DLD1 (cell line): Measurements from ENCODE around the gene PTPRC.
"Not testable (repeated sequence)": the region's sequence is repeated elsewhere in the genome, so short reads cannot be mapped to it uniquely, and the experiment has no call there.

Experiments
- in situ Hi-C: cut with HindIII; loops from 2 replicates; pipeline ENCODE4 v1.10.0; 2017; ENCODE audit warnings: low sequenced_read_pairs

The PTPRC gene

DNA sequence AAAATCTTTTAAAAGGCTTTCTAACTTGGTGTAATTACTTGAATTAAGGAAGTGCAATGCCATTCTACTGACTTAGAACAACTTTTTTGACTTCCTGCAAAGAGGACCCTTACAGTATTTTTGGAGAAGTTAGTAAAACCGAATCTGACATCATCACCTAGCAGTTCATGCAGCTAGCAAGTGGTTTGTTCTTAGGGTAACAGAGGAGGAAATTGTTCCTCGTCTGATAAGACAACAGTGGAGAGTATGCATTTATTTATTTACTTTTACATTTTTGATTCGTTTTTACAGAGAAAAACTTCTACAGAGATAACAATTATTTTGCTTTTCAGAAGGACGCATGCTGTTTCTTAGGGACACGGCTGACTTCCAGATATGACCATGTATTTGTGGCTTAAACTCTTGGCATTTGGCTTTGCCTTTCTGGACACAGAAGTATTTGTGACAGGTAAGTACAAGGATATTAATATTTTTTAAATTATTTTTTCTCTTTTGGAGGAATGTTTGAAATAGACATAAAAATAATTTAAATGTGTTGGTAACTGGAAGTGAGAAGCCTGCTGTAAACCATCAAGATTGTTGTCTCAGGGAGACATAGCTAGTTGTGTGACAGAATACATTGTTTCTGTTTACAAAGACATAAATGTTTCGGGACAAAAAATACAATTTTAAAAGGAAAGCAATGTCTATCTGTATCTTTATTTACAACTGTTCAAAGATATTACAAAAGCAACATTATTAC, at the start of gene PTPRC:
TSS of gene PTPRC (plus strand) at position 147 of the 742 bp plus-strand sequence. CDS start at position 376, 229 bp downstream.
- in situ Hi-C loops: no loop called here

GRCh38 chr1:198590454-198590853, 48.4 kb upstream of the PTPRC start:
- in situ Hi-C loops: no loop called here

DNA sequence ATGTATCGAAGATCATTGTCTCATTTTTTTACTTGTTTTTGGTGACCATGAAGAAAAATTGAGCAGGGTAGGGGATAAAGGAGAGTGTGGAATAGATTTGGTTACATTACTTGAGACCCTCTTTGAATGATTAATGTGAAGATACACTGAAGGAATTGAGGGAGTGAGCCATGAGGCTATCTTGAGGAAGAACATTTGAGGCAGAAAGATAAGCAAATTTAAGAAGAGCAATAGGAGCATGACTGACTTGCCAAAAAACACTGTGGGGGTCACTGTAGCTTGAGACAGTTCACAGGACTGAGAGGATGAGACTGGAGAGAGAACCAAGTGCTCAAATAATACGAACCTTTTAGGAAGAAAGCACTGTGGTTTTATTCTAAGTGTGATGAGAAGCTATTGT, 43.1 kb upstream of the PTPRC start:
- in situ Hi-C loops: no loop called here

- in situ Hi-C loops: no loop called here
Measured at GRCh38 chr1:198597690-198598430, 41.0 kb upstream of the PTPRC start.

GRCh38 chr1:198598796-198599321, 40.0 kb upstream of the PTPRC start:
- in situ Hi-C loops: no loop called here

GRCh38 chr1:198599749-198600148, 39.1 kb upstream of the PTPRC start:
- in situ Hi-C loops: no loop called here

- in situ Hi-C loops: no loop called here
Measured at GRCh38 chr1:198600906-198601305, 37.9 kb upstream of the PTPRC start.

DNA sequence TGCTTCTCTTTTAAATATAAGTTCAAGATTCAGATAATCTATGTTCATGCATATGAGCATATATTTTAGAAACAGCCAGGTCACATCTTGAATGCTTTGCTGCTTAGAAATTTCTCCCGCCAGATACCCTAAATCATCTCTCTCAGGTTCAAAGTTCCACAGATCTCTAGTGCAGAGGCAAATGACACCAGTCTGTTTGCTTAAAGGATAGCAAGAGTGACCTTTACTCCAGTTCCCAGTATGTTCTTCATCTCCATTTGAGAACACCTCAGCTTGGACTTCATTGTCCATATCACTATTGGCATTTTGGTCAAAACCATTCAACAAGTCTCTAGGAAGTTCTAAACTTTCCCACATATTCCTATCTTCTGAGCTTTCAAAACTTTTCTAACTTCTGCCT, 37.5 kb upstream of the PTPRC start:
- in situ Hi-C loops: not testable (repeated sequence)

GRCh38 chr1:198601936-198602889, 36.6 kb upstream of the PTPRC start:
- in situ Hi-C loops: no loop called here

DNA sequence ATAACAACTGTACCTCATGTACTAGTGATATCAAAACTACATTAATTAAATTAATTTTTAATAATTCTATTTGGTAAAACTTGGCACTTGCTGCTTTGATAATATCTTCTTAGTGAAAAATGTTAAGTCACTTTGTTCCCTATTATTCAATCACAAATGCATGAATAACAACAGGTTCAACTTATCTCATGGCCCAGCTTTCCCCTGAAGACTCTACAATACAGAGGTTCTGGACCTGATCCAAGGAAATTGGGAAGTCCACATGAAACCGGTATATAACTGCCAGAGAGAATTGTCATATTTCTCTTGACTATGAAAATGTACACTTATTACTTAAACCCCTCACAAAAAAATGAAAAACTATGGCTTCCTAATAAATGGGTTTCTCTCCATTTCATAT, 33.9 kb upstream of the PTPRC start:
- in situ Hi-C loops: no loop called here

GRCh38 chr1:198605406-198605805, 33.4 kb upstream of the PTPRC start:
- in situ Hi-C loops: no loop called here

DNA sequence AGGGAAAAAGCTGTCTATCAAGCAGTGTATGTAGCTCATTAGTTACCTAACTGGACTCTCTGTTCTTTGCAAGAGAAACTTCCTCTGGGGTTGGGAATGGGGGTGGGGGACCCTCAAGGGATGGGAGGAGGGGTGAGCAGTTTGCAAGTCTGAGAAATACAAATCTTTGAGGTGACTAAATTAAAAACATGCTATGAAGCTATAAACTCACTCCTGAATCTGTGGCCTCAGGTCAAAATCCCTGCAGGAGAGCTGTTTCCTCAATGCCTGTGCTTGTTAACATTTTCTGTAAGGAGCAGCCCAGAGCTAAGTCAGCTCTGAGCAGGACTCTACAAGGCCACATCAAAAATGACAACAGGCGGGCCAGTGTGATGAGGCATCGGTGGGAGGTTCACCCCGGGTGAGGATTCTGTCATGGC, 32.8 kb upstream of the PTPRC start:
- in situ Hi-C loops: no loop called here

- in situ Hi-C loops: no loop called here
Measured at GRCh38 chr1:198607714-198608113, 31.1 kb upstream of the PTPRC start.

DNA sequence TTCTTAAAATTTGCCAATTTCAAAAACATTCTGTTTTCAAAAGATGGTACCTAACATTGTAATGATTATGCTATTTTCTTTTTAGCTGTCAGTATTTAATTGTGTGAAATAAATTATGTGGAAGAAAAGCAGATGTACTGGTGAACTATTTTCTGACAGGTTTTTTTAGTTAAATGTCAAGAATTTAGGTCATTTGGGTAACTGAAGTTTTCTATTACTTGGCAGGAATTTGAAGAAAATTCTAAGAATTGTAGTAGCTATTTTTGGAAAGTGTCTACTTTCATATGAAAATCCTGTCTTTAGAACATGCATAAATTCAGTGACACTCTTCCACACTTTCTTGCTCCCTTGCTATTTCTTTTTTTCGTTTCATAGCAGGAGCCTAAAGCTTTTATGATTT, 28.5 kb upstream of the PTPRC start:
- in situ Hi-C loops: no loop called here

DNA sequence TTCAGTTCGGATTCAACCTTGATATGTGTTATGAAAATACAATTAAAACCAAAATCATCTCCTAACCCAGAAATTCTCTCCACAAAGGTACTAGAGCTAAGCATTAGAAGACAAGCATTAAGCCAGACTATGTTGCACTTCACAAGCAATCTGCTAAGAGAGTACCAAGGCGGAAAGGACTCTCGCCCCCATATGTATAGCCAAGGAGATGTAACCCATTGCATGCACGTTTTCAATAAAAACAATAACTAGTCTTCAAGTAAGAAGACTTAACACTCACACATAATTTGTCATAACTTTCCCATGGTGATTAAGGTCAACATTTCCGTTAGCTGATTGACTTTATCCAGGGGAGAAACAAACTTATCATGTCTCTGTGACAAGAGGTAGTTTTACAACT, 27.6 kb upstream of the PTPRC start:
- in situ Hi-C loops: no loop called here

GRCh38 chr1:198612471-198613260, 26.2 kb upstream of the PTPRC start:
- in situ Hi-C loops: no loop called here

GRCh38 chr1:198617406-198617805, 21.4 kb upstream of the PTPRC start:
- in situ Hi-C loops: no loop called here

GRCh38 chr1:198619375-198620140, 19.3 kb upstream of the PTPRC start:
- in situ Hi-C loops: no loop called here

GRCh38 chr1:198620218-198620617, 18.6 kb upstream of the PTPRC start:
- in situ Hi-C loops: no loop called here
